ENCODE results near the gene HDGFL1. TPM values are rescaled to one million over a fixed set of nuclear protein-coding genes. Genes with fewer than 3 reads are reported as not detected.

Gene HDGFL1
- total and polyA plus RNA-seq, 2 experiments from 2014 or later, result not detected

DNA sequence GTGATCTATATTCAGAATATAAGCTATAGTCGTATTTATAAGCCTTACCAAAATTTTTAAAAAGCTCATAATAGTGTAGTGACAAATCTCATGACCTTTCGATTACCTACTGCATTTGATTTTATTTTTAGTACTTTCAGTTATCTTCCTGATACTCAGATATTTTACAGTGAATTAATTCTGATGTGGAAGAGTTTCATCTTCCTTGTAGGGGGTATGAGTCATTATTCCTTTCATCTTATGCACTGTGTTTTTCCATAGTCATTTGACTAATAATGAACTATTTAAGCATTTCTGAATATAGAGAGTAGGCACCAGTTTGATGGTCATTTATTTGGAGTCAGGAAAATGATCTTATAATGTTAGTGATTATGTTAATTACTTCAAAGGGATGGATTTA lies 36.4 kb downstream of the HDGFL1 start (continued):
- TF ChIP-seq, protein P1, sequence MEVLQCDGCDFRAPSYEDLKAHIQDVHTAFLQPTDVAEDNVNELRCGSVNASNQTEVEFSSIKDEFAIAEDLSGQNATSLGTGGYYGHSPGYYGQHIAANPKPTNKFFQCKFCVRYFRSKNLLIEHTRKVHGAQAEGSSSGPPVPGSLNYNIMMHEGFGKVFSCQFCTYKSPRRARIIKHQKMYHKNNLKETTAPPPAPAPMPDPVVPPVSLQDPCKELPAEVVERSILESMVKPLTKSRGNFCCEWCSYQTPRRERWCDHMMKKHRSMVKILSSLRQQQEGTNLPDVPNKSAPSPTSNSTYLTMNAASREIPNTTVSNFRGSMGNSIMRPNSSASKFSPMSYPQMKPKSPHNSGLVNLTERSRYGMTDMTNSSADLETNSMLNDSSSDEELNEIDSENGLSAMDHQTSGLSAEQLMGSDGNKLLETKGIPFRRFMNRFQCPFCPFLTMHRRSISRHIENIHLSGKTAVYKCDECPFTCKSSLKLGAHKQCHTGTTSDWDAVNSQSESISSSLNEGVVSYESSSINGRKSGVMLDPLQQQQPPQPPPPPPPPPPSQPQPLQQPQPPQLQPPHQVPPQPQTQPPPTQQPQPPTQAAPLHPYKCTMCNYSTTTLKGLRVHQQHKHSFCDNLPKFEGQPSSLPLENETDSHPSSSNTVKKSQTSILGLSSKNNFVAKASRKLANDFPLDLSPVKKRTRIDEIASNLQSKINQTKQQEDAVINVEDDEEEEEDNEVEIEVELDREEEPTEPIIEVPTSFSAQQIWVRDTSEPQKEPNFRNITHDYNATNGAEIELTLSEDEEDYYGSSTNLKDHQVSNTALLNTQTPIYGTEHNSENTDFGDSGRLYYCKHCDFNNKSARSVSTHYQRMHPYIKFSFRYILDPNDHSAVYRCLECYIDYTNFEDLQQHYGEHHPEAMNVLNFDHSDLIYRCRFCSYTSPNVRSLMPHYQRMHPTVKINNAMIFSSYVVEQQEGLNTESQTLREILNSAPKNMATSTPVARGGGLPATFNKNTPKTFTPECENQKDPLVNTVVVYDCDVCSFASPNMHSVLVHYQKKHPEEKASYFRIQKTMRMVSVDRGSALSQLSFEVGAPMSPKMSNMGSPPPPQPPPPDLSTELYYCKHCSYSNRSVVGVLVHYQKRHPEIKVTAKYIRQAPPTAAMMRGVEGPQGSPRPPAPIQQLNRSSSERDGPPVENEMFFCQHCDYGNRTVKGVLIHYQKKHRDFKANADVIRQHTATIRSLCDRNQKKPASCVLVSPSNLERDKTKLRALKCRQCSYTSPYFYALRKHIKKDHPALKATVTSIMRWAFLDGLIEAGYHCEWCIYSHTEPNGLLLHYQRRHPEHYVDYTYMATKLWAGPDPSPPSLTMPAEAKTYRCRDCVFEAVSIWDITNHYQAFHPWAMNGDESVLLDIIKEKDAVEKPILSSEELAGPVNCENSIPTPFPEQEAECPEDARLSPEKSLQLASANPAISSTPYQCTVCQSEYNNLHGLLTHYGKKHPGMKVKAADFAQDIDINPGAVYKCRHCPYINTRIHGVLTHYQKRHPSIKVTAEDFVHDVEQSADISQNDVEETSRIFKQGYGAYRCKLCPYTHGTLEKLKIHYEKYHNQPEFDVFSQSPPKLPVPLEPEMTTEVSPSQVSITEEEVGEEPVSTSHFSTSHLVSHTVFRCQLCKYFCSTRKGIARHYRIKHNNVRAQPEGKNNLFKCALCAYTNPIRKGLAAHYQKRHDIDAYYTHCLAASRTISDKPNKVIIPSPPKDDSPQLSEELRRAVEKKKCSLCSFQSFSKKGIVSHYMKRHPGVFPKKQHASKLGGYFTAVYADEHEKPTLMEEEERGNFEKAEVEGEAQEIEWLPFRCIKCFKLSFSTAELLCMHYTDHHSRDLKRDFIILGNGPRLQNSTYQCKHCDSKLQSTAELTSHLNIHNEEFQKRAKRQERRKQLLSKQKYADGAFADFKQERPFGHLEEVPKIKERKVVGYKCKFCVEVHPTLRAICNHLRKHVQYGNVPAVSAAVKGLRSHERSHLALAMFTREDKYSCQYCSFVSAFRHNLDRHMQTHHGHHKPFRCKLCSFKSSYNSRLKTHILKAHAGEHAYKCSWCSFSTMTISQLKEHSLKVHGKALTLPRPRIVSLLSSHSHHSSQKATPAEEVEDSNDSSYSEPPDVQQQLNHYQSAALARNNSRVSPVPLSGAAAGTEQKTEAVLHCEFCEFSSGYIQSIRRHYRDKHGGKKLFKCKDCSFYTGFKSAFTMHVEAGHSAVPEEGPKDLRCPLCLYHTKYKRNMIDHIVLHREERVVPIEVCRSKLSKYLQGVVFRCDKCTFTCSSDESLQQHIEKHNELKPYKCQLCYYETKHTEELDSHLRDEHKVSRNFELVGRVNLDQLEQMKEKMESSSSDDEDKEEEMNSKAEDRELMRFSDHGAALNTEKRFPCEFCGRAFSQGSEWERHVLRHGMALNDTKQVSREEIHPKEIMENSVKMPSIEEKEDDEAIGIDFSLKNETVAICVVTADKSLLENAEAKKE (CRISPR knock-in tag; IDR thresholded peaks at IDR 0.05), result no peak
- no peak for TF ChIP-seq CTCF (conservative IDR thresholded peaks at IDR 0.05; ENCODE audit: low read depth in 2 of 2)
- no peak for TF ChIP-seq STAT1 (IDR thresholded peaks at IDR 0.05; ENCODE audit: unreplicated experiment)
- TF ChIP-seq, protein P2, sequence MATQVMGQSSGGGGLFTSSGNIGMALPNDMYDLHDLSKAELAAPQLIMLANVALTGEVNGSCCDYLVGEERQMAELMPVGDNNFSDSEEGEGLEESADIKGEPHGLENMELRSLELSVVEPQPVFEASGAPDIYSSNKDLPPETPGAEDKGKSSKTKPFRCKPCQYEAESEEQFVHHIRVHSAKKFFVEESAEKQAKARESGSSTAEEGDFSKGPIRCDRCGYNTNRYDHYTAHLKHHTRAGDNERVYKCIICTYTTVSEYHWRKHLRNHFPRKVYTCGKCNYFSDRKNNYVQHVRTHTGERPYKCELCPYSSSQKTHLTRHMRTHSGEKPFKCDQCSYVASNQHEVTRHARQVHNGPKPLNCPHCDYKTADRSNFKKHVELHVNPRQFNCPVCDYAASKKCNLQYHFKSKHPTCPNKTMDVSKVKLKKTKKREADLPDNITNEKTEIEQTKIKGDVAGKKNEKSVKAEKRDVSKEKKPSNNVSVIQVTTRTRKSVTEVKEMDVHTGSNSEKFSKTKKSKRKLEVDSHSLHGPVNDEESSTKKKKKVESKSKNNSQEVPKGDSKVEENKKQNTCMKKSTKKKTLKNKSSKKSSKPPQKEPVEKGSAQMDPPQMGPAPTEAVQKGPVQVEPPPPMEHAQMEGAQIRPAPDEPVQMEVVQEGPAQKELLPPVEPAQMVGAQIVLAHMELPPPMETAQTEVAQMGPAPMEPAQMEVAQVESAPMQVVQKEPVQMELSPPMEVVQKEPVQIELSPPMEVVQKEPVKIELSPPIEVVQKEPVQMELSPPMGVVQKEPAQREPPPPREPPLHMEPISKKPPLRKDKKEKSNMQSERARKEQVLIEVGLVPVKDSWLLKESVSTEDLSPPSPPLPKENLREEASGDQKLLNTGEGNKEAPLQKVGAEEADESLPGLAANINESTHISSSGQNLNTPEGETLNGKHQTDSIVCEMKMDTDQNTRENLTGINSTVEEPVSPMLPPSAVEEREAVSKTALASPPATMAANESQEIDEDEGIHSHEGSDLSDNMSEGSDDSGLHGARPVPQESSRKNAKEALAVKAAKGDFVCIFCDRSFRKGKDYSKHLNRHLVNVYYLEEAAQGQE (IDR thresholded peaks at IDR 0.05; ENCODE audit: unreplicated experiment), result no peak
- TF ChIP-seq POLR2AphosphoS5 (IDR thresholded peaks at IDR 0.05; ENCODE audit: low read depth), result no peak
- no peak for TF ChIP-seq EZH2phosphoT487 (IDR thresholded peaks at IDR 0.05; ENCODE audit: unreplicated experiment)
- TF ChIP-seq JUNB (IDR thresholded peaks at IDR 0.05; ENCODE audit: unreplicated experiment), result no peak
